Measurements from ENCODE around the gene DGKB. TPM values are rescaled to one million over a fixed set of nuclear protein-coding genes. Genes with fewer than 3 reads are reported as not detected.

The DGKB gene
- total RNA-seq, 1 donor from 2014 or later: not detected

- intact Hi-C loops (cut with micrococcal nuclease): no loop called here
These were observed 140.8 kb downstream of the DGKB start for GRCh38 chr7:14761510-14762296.

DNA sequence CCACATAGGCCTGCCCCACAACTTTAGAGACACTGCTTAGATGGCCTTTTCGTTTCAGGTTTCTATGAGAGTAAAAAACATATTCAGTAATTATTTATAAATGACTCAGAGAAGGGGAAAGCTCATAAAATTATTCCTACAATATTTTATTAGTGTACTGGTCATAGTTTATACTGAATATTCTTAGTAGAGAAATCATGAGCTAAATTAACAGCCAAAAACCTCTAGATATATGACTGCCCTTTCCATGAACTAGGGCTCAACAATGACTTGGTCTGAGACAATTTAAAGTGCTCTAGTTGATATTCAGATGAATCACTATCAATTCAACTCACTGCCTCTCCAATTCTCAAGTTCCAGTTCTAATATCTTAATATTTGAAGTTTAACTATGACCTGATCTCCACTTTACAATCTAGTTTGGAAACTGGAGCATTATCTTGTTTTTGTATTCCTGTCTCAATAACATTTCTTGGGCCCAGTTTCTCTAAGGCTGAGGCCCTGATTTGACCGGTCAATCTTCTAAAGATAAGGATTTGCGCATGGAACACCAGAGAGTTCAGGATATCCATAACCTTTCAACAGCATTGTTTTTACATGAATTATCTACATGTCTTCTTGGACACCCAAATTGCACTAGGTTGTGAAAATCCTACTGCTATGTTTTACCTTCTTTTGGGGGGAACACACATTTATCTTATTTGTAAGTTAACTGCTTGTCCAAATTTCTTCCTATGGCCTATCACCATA is 141.6 kb downstream of the DGKB start:
- intact Hi-C loops (cut with micrococcal nuclease): no loop called here

GRCh38 chr7:14759785-14760184 is 142.8 kb downstream of the DGKB start:
- intact Hi-C loops (cut with micrococcal nuclease): no loop called here

DNA sequence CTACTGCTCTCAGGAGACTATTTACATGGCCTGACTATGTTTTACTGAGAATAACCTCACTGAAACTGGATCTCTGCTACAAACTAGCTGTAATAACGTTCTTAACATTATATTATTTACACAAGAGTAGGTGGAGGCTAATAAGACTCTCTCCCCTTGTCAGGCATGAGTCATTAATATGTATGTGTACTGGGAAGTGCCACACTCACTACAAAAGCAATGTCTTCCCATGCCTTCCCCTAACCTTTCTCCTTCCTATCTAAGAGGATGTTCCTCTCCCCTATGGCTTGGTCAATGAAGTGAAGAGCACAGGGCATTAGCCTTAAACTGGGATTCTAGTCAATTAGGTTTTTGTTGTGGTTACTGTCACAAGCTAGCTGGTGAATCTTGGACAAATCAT is 147.9 kb downstream of the DGKB start:
- intact Hi-C loops (cut with micrococcal nuclease): no loop called here

- intact Hi-C loops (cut with micrococcal nuclease): no loop called here
These were observed 150.2 kb downstream of the DGKB start for GRCh38 chr7:14752301-14752700.

DNA sequence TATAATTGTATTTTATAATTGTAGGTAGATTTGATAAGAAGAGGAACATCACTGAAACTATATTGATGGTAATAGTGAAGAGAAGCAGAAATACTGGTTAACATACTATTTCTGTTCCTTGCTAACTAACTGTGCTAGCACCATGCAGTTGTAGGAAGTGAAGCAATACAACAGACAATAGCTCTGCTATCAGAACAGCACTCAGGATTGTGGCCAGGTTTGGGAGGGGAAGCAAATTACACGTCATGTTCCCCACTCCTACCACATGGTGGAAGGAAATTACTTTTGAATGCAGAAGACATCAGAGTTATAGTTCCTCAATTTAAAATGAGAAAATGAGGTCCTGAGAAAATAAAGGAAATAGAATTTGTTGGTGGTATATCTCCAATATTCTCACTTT is 151.1 kb downstream of the DGKB start:
- intact Hi-C loops (cut with micrococcal nuclease): no loop called here

GRCh38 chr7:14748461-14748860 is 154.1 kb downstream of the DGKB start:
- intact Hi-C loops (cut with micrococcal nuclease): no loop called here

- intact Hi-C loops (cut with micrococcal nuclease): no loop called here
These were observed 154.8 kb downstream of the DGKB start for GRCh38 chr7:14747701-14748100.

GRCh38 chr7:14745076-14745475 is 157.5 kb downstream of the DGKB start:
- intact Hi-C loops (cut with micrococcal nuclease): no loop called here

GRCh38 chr7:14740606-14741005 is 161.9 kb downstream of the DGKB start:
- intact Hi-C loops (cut with micrococcal nuclease): no loop called here

GRCh38 chr7:14739841-14740185 is 162.7 kb downstream of the DGKB start:
- intact Hi-C loops (cut with micrococcal nuclease): no loop called here

DNA sequence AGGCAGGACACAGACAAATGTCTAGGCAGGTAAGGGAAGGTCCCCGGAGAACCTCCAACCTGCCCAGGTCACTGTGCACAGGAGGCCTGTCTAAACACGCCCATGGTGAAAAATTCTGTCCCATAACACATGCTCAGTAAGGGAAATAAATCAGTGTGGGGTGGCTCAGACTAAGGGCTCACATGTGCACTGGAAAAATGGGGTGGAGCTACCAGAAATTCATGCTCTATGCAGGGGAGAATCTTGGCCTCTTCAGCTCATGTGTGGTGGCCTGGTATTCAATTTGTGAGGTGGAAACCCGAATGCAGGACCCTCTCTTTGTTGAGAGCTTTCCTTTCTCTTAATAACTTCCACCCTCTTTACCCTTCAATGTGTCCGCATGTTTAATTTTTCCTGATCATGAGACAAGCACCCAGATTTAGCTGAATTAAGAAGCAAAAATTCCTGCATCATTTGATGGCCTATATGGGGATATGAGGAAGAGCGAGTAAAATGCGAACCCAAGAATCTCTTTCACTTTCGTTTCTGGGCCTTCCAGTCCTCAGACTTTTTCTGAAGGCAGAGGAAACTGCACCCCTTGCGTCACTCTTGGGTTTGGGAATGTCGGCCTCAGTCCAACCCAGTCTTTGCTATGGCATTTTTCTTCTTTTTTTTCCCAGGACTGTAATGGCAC is 163.2 kb downstream of the DGKB start:
- intact Hi-C loops (cut with micrococcal nuclease): no loop called here

DNA sequence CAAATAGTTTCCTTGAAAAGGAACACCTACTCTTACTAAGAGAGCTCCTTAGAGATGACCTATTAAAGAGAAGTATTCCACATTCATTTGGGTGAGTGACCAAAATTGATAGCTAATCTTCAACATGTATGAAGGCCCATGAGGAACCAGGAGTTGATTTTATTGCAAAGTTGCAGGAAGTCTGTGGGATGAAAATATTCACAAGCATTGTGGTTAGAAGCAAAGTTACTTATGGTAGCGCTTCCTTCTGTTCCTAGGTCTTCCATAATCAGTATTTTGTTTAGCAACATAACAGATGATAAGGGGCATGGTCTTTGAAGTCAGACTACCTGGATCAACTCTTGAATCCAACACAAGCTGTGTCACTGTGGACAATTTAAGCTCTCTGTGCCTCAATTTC is 164.5 kb downstream of the DGKB start:
- intact Hi-C loops (cut with micrococcal nuclease): no loop called here

DNA sequence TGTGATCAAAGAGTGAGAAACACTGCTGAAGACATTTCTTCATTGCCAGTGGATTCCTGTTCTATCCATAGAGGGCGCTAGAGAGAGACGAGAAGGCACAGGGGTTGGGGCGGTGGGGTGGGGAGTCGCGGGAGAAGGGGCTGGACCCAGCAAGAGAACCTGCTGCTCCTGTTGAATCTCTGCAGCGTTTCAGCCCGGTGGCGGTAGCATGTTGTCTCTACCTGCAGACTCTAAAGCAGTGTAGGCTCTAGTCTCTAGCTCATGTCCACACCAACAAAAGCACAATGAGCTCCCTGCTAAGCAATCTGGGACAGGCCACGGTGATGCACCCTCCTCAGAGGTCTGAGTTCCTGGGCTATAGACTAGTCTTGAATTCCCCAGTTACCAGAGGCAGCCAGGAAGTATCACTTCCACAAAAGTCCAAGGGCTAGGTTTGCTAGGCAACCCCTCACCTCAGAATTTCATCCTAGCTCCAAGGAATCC is 167.7 kb downstream of the DGKB start:
- intact Hi-C loops (cut with micrococcal nuclease): no loop called here

GRCh38 chr7:14720785-14721184 is 181.8 kb downstream of the DGKB start:
- intact Hi-C loops (cut with micrococcal nuclease): no loop called here

DNA sequence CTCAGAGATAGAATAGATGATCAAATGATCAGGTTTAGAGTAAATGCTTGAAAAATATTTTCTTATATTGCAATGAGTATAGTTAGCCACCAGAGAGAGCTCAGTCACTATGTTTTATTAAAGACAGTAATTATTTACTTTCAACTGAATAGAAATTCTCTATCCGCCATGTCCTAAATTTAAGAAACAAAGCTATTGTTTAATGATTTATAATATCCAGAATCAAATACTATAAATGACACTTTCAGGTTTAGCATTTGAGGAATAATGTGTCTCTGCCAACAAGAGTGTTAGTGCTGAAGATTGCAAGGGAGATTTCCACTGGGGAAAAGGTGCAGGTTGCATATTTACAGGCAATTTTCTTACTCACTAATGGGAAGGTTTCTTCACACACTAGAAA is 184.7 kb downstream of the DGKB start:
- intact Hi-C loops (cut with micrococcal nuclease): loop anchor here (10.0 kb wide), 2 partner anchors 297 to 1357 kb away; no protein-coding TSS in a partner anchor

GRCh38 chr7:14717169-14717568 is 185.4 kb downstream of the DGKB start:
- intact Hi-C loops (cut with micrococcal nuclease): loop anchor here (10.0 kb wide), 2 partner anchors 298 to 1358 kb away; no protein-coding TSS in a partner anchor

DNA sequence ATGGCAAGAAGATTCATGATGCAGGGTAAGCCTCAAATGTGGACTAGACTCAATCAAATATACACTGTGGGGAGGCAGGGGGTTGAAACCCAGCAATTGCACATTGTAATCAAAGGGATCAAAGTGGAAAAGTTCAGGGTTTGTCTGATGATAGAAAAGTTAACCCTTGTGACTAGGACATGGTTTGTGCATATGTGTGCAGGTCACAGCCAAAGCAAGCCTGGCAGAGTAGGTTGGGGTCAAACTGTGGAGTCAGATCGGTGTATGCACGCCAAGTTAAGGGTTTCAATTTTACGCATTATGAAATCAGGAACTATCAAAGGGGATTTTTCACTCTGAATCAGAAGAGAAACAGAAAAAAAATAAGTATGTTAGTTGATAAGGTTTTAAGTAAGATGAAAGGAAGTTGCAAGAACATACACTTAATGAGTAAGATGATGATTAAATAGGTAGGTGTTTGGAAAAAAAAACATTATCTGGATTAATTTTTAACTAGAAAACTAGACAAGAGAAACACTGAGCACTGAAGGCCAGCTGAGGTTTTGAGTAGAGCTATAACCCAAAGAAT is 188.3 kb downstream of the DGKB start:
- intact Hi-C loops (cut with micrococcal nuclease): loop anchor here (10.0 kb wide), 2 partner anchors 301 to 1361 kb away; no protein-coding TSS in a partner anchor

- intact Hi-C loops (cut with micrococcal nuclease): no loop called here
These were observed 204.3 kb downstream of the DGKB start for GRCh38 chr7:14698239-14698638.

DNA sequence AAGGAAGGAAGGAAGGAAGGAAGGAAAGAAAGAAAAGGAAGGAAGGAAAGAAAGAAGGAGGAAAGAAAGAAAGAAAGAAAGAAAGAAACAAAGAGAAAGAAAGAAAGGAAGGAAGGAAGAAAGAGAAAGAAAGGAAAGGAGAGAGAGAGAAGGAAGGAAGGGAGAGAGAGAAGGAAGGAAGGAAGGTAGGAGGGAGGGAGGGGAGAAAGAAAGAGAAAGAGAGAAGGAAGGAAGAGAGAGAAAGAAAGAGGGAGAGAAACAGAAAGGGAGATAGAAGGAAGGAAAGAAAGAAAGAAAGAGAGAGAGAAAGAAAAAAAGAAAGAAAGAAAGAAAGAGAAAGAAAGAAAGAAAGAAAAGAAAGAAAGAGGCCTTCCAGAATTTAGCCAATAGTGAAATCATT is 204.9 kb downstream of the DGKB start:
- intact Hi-C loops (cut with micrococcal nuclease): no loop called here

DNA sequence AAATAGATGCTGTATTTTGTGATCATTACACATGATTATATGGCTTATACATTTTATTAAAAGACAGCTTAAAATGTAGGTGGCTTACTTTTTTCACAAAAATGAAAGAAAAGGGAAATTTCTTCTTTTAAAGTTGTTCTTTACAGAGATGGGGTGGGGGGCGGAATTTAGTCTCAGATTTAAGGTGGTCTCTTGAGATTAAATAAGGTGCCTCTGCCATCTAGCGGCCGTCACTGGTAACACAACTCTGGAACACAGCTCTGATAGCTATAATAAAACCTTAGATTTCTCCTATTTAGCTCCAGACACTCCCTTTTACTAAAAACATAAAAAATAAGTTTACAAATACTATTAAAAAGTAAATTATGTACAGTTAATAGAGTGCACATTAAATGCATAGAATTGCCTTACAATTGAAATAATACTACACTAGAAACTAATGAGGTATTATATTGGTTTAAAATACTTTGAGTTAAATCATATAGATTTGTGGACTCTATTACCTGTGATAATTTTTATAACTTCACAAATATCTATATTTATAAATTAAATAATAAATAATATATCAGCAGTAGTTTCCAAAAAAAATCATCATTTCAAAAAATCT is 210.9 kb downstream of the DGKB start:
- intact Hi-C loops (cut with micrococcal nuclease): loop anchor here (1.0 to 5.0 kb wide), 2 partner anchors 1164 to 1411 kb away; no protein-coding TSS in a partner anchor
